HG03060 (cell line): ENCODE results near the gene RPS6KA4.
"Not testable (repeated sequence)": the region's sequence is repeated elsewhere in the genome, so short reads cannot be mapped to it uniquely, and the experiment has no call there.

Experiments
- ATAC-seq: cut with Tn5 transposase; IDR thresholded peaks from one replicate; pipeline ENCODE4 v1.9.1; 2021; ENCODE audit warnings: low read depth, moderate number of reproducible peaks; ENCODE audit not compliant: unreplicated experiment

Gene RPS6KA4

GRCh38 chr11:64358907-64359711 lies at the start of gene RPS6KA4:
Gene RPS6KA4, plus strand, starts transcription at chr11:64359162. Its CDS starts 74 bp downstream, at chr11:64359236.
- ATAC-seq = no peak

- ATAC-seq = no peak
Observed at GRCh38 chr11:64312947-64313346, 46.0 kb upstream of the RPS6KA4 start.

- no peak for ATAC-seq
Observed at GRCh38 chr11:64313491-64314145, 45.3 kb upstream of the RPS6KA4 start.

GRCh38 chr11:64314146-64314804 lies 44.7 kb upstream of the RPS6KA4 start:
- ATAC-seq = no peak

- ATAC-seq = no peak
Observed at GRCh38 chr11:64314805-64315561, 44.0 kb upstream of the RPS6KA4 start.

- ATAC-seq = not testable (repeated sequence)
Observed at GRCh38 chr11:64315667-64316526, 43.1 kb upstream of the RPS6KA4 start.

GRCh38 chr11:64316672-64317324 lies 42.2 kb upstream of the RPS6KA4 start:
- no peak for ATAC-seq

- peak; percentile 40 for ATAC-seq
Observed at GRCh38 chr11:64317325-64317960, 41.5 kb upstream of the RPS6KA4 start, which contains the start of gene TRMT112. Gene TRMT112, minus strand, starts transcription at chr11:64317559. Its CDS starts 33 bp downstream, at chr11:64317526.

- peak; percentile 33 for ATAC-seq
Observed at GRCh38 chr11:64317961-64318765, 40.8 kb upstream of the RPS6KA4 start, which contains the start of gene PRDX5. Gene PRDX5, plus strand, starts transcription at chr11:64318121. Its CDS starts 95 bp downstream, at chr11:64318216.

GRCh38 chr11:64318766-64319761 lies 39.9 kb upstream of the RPS6KA4 start:
- no peak for ATAC-seq

GRCh38 chr11:64320556-64320955 lies 38.4 kb upstream of the RPS6KA4 start:
- ATAC-seq = no peak

- ATAC-seq = no peak
Observed at GRCh38 chr11:64321026-64321425, 37.9 kb upstream of the RPS6KA4 start.

GRCh38 chr11:64321533-64321932 lies 37.4 kb upstream of the RPS6KA4 start:
- ATAC-seq = no peak

GRCh38 chr11:64322925-64323260 lies 36.1 kb upstream of the RPS6KA4 start:
- no peak for ATAC-seq

GRCh38 chr11:64323373-64323772 lies 35.6 kb upstream of the RPS6KA4 start:
- ATAC-seq = no peak

GRCh38 chr11:64323984-64324383 lies 35.0 kb upstream of the RPS6KA4 start:
- ATAC-seq = not testable (repeated sequence)
